ENCODE measurements around the gene TXNRD1.
A peak's percentile ranks its signal among the peaks of the same experiment; 100 is the strongest.

The TXNRD1 gene

GRCh38 chr12:104359216-104359615 is 143.6 kb downstream of the TXNRD1 start:
- TF ChIP-seq POLR2A (IDR thresholded peaks at IDR 0.05; ENCODE audit: low read depth, low read length), result no peak
- no peak for FAIRE-seq
- no peak for DNase-seq (ENCODE audit: insufficient read length, low spot score)

GRCh38 chr12:104360157-104360556 is 144.6 kb downstream of the TXNRD1 start:
- DNase-seq (ENCODE audit: insufficient read length, low spot score), result no peak
- FAIRE-seq, result no peak
- no peak for TF ChIP-seq POLR2A (IDR thresholded peaks at IDR 0.05; ENCODE audit: low read depth, low read length)

GRCh38 chr12:104360983-104361707 is 145.6 kb downstream of the TXNRD1 start:
- no peak for DNase-seq (ENCODE audit: insufficient read length, low spot score)
- no peak for FAIRE-seq
- no peak for TF ChIP-seq POLR2A (IDR thresholded peaks at IDR 0.05; ENCODE audit: low read depth, low read length)

GRCh38 chr12:104365921-104366410 is 150.4 kb downstream of the TXNRD1 start:
- no peak for DNase-seq (ENCODE audit: insufficient read length, low spot score)
- no peak for TF ChIP-seq POLR2A (IDR thresholded peaks at IDR 0.05; ENCODE audit: low read depth, low read length)
- FAIRE-seq, result no peak

- DNase-seq (ENCODE audit: insufficient read length, low spot score) (no peak), FAIRE-seq (no peak)
- no peak for TF ChIP-seq POLR2A (IDR thresholded peaks at IDR 0.05; ENCODE audit: low read depth, low read length)
Measured at GRCh38 chr12:104369708-104370107, 154.1 kb downstream of the TXNRD1 start.

- FAIRE-seq (peak; percentile 82), DNase-seq (ENCODE audit: insufficient read length, low spot score) (peak; percentile 65)
- no peak for TF ChIP-seq POLR2A (IDR thresholded peaks at IDR 0.05; ENCODE audit: low read depth, low read length)
Measured at GRCh38 chr12:104371043-104371870, 155.7 kb downstream of the TXNRD1 start.

GRCh38 chr12:104372061-104372720 is 156.6 kb downstream of the TXNRD1 start:
- FAIRE-seq (no peak), DNase-seq (ENCODE audit: insufficient read length, low spot score) (no peak)
- no peak for TF ChIP-seq POLR2A (IDR thresholded peaks at IDR 0.05; ENCODE audit: low read depth, low read length)

- FAIRE-seq (no peak), DNase-seq (ENCODE audit: insufficient read length, low spot score) (no peak)
- TF ChIP-seq POLR2A (IDR thresholded peaks at IDR 0.05; ENCODE audit: low read depth, low read length), result no peak
Measured at GRCh38 chr12:104372721-104373335, 157.2 kb downstream of the TXNRD1 start.

- TF ChIP-seq POLR2A (IDR thresholded peaks at IDR 0.05; ENCODE audit: low read depth, low read length), result no peak
- no peak for DNase-seq (ENCODE audit: insufficient read length, low spot score)
Measured at GRCh38 chr12:104374071-104374470, 158.5 kb downstream of the TXNRD1 start.

GRCh38 chr12:104374806-104375205 is 159.2 kb downstream of the TXNRD1 start:
- FAIRE-seq, result no peak
- no peak for DNase-seq (ENCODE audit: insufficient read length, low spot score)
- no peak for TF ChIP-seq POLR2A (IDR thresholded peaks at IDR 0.05; ENCODE audit: low read depth, low read length)

More at GRCh38 chr12:104374071-104374470, 158.5 kb downstream of the TXNRD1 start:
- FAIRE-seq, result no peak

- TF ChIP-seq POLR2A (IDR thresholded peaks at IDR 0.05; ENCODE audit: low read depth, low read length), result no peak
- no peak for FAIRE-seq
- DNase-seq (ENCODE audit: insufficient read length, low spot score), result no peak
Measured at GRCh38 chr12:104375775-104376174, 160.2 kb downstream of the TXNRD1 start.

- DNase-seq (ENCODE audit: insufficient read length, low spot score) (no peak), FAIRE-seq (peak; percentile 70)
- TF ChIP-seq POLR2A (IDR thresholded peaks at IDR 0.05; ENCODE audit: low read depth, low read length), result no peak
Measured at GRCh38 chr12:104376650-104377513, 161.3 kb downstream of the TXNRD1 start.

- DNase-seq (ENCODE audit: insufficient read length, low spot score) (no peak), FAIRE-seq (no peak)
- no peak for TF ChIP-seq POLR2A (IDR thresholded peaks at IDR 0.05; ENCODE audit: low read depth, low read length)
Measured at GRCh38 chr12:104377514-104377812, 161.9 kb downstream of the TXNRD1 start.
